Activated T-cell treated with anti-CD3 and anti-CD28 coated beads, Interleukin-2, amount 50 U/mL, for 48 hours (primary cell): ENCODE results near the gene PCGF3.
"Not testable (repeated sequence)": the region's sequence is repeated elsewhere in the genome, so short reads cannot be mapped to it uniquely, and the experiment has no call there.

Source experiments
- DNase-seq, 2 experiments: peaks; one replicate each; pipeline ENCODE4 v3.0.0-alpha.2; 2020

PCGF3 gene

DNA sequence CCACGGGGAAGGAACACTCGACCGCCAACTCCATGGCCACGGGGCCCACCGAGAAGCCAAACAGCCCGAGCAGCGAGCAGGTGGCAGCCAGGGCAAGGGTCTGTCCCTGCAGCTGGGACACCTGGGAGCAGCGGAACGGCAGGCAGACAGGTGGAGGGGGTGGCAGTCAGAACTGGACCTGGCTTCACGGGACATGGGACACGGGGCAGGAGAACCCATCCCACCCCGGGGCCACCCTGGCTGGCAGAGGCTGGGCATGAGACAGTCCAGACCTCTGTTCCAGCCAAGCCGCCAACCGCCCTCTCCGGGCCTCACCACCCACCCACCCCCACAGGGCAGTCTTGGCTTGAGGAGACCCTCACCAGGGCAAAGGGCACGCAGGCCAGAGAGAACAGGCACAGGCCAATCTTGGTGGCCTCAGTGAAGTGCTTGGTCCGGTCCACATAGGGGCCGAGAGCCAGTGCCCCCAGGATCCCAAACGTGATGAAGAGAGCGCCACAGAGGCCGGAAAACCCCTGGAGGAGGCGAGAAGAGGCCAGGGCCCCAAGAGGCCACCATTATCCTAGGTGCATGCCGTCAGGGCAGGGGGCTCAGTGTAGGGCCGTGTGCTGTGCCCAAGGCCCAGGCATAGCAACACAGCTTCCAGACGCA lies 22.3 kb upstream of the PCGF3 start:
- DNase-seq = peak in 1 of 2 experiments; percentile 18

DNA sequence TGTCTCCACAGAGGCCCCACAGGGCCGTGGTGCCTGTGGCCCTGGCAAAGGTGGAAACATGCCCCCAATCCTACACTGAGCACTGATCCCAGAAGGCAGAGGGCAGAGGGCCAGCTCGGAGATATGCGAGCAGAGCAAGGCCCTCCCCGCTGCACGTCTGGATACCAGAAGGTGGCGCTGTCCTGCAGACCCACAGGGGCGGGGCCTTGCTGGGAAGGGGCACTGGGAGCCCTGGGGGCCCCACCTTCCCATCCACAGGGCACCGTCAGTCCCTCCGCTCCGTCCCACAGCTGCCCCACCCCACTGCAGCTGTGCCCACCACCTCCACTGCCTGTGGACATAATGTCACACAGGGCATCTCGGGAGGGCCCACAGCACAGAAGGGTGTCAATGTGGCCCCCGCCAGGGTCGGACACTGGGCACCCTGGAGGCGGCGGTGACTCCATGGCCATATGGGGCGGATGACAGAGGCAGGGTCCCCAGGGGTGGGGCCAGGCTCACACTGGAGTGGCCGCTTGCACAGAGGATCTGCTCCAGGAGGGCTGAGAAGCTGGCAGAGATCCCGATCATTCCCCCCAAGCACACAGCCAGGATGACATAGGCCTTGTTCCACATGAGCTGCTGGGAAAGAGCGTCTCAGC lies 21.5 kb upstream of the PCGF3 start:
- DNase-seq = peak; percentile 52 to 65

DNA sequence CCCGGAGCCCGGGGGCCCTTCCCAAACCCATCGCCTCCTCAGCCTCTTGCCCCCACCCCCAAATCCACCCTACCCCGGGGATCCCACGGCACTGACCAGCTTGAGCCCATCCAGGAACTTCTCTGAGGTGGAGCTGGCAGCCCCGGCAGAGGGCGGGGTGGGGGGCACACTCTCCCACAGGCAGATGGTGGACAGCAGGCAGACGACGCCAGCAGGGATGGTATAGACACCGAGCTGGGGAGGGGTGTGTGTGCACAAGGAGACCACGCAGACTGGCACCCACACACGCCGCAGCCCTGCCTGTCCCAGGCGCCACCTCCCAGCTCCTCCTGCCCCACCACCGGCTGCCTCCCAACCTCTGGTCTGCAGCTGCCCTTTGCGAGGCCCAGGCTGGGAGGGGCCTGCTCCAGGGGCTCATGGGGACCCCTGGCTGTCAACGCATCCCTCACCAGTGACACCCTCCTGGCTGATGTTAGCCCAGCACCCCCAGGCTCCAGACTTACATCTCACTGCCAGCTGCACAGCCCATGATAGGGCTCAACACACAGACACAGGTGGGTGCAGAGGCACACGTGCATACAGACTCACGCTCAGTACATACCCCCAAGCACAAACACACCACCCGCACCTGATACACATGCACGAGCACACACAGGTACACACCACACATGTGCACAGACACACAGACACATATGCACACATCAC lies 20.9 kb upstream of the PCGF3 start:
- DNase-seq = no peak

DNA sequence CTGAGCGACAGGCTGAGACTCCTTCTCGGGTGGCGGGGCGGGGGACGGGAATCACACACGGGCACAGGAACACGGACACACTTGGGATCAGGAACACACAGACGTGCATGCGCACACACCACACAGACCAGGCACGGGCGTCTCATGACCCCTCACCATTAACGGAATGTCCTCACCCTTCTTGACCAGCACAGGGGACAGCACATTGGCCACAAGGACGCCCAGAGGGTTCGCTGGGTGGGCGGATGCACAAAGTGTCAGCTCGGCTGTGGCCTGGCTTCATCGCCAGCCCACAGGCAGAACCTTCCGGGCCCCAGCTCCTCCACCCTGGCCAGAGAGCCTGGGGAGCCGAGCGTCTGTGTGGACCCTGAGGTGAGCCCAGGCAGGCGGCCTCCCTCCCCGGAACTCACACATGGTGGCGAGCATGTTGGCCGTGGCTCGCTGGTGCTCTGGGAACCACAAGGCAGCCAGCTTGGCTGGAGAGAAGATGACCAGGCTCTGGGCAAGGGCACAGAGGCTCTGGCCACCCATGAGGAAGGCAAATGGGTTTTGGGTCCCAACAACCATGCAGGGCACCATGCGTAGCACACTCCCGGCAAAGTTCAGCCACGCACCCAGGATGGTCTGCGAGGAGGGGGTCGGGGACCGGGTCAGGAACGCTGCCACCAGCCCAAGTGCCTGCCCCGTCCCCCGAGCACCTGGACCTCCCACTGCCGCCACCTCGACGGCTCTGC lies 19.8 kb upstream of the PCGF3 start:
- no peak for DNase-seq

DNA sequence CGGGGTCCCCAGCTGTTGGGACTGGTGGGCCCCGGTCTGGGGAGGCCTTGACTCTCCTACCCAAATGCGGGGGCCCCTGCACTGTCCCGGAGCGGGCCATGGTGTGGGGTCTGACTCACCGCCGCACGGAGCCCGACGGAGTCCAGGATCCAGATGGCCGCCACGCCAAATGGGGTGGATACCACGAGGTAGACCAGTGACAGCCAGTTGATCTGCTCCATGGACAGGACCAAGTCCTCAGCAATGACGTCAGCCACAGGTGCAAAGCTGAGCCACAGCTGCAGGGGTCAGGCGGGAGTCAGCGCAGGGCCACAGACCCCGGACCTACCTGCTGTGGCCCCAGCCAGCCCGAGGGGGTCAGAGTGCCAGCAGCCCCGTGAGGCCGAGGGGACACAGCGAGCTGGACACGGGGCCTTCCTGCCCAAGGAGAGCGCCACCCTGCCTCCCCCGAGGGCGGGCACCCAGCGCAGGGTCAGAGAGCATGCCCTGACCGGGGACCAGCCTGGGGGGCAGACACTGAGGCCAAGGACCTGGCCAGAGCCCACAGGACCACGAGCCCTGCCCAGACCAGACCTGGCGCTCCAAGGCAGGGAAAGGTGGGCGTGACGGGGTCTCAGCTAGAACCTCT lies 19.1 kb upstream of the PCGF3 start:
- peak in 1 of 2 experiments; percentile 17 for DNase-seq

DNA sequence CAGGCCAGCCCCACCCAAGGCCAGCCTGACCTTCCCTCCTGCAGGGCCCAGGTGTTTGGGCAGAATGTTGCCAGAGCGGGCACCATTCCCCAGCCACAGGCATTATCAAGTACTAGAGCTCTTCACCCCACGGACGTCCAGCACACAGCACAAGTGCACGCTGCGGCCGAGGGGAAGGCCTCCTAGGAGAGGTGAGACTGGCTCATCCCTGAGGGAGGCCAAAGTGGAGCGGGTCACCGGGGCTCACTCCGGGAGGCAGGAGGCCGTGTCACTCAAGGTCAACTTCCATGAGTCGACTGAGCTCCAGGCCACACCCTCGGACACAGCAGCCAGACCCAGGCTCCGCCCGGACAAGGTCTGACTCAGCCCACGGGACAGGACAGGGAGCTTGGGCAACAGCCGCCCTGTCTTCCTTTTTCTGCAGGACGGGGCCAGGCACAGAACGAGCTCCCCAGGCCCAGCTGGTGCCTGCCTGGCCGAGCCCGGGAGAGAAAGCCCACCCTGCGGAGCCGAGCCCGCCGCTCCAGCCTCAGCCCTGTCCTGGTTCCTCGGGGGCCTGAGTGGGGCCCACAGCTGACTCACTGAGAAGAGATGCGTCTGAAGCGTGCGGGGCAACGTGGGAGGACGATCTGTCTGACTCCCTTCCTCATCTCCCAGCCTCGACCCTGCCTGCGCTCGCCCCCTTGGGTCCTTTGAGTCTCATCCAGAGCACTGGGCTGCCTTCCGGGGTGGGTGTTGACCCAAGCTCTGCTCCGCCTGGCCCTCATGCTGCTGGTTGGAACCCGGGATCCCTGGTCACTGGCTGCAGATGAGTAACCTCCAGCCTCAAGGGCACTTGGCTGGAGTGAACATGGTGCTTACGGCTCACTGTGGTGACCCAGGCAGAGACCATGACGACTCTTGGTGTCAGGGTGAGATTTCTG lies 18.3 kb upstream of the PCGF3 start:
- peak in 1 of 2 experiments; percentile 17 for DNase-seq

DNA sequence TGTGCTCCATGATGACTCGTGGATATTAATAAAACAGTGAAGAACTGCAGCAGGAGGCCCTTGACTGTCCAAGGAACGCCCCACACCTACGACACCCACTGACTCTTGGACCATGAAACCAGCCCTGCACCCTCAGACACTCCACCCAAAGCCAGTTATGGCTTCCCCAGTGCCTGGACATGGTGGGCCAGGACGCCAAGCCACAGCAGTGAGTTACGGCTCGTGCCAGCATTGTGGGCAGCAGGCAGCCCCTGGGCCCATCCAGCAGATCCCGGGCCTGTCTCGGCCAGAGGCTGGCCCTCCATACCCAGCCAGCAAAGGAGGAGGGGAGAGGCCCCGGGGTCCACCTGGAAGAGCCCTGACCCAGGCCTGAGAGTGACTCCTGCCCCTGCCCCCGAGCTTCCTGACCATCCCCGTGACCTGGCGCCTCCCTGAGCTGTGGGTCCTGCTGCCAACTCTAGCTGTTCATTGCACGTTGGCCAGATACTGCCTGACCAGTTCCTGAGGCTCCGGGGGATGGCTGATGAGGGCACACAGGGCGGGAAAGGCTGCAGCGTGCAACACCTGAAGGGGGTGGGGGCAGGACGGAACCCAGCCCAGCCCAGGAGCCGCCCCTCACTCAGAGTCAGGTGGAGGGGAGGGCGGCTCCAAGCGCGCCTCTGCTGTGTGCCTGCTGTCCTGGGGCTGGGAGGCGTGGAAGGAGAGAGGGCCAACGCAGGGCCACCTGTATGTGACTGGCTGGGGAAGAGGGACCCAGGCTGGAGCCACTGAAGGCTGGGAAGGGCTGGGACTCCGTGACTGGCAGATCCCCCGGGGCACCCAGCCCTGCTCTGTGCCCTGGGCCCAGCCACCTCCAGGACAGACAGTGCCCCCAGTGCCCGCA lies 17.4 kb upstream of the PCGF3 start:
- DNase-seq = no peak

DNA sequence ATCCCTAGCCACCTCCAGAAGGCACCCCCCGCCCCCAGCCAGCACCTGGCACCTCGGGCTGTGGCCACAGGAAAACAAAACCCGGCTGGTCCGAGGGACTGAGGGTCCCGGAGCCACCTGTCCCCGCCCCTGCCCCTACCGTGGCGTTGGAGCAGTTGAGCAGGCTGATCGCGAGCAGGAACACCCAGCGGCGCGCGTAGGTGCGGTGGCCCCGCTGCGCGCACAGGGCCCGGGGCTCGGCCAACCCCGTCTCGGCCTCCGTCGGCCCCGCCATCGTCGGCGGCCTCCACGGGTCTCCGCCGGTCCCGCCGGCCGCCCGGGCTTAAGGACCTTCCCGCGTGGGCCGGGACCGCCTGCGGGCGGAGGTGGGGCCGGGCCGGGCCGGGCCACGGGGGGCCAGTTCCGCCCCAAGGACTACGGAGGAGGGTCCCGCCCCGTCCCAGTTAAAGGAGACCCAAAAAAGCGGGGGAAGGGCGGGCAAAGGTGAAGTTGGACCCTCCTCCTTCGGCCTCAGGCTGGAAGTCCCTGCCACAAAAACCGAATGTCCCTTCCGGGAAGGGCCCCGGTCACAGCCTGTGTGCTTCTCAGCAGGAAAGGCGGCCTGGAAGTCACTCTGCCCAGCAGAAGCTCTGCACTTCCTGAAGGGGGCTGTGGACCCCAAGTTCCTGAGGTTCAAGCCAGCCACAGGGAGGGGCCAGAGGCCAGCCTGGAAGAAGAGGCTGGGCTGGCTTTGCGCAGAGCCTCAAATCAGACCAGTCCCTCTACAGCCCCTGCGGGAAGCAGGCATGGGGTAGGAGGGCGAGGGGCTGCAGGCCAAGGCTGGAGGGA lies 16.6 kb upstream of the PCGF3 start, which contains the start of gene SLC49A3:
Gene SLC49A3, minus strand, starts transcription at position 298 of the 828 bp plus-strand sequence. Its CDS starts 24 bp downstream, at position 274.
- peak in 1 of 2 experiments; percentile 19 for DNase-seq

DNA sequence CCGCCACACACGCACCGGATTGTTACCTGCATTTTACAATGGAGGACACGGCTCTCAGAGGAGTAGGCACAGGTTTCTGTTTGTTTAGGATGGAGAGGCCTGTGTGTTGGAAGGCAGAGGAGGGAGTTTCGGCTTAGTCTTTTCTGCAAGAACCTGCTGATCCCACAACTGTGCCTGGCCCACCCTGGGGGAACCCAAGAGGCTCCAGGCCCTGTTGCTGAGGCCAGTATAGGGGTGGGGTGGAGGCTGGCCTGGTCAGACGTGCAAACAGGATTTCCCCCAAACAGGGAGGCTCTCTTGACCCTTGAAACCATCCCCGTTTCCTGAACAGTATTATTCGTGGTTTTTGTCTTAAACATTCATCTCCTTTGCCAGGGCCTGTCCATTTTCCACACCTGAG lies 15.9 kb upstream of the PCGF3 start:
- DNase-seq = no peak

DNA sequence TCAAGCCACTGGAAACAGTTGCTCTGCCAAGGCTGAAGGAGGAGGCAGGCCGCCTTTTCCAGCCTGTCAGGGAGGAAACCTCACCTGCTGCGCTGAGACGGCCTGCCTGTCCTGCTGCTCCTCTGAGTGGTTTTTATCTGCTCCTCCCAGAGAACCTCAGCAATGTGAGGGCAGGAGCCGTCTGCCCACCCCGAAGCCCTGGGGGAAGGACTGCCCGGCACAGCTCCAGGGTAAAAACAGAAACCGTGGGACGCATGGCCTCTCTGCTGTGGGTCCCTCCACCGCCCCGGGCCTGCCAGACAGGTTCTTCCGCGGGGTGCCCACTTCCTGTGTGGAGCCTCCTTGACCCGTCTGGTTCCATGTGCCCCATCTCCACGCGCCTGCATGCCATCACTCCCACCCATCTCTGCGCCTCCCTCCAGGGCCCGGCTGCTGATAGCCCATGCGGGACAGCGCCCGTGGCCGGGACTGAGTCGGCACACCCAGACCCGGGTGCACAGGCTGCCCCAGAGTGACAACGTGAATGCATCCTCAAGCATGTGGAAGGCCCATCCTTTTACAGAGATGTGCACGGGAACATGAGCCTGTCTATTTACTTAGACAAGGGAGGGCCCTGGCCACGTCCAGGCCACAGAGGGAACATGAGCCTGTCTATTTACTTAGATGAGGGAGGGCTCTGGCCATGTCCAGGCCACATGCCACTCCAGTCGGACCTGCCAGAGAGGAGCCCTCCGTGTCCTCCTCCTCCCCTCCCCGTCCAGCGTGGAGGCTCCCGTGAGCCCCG lies 12.7 kb upstream of the PCGF3 start:
- DNase-seq = no peak

DNA sequence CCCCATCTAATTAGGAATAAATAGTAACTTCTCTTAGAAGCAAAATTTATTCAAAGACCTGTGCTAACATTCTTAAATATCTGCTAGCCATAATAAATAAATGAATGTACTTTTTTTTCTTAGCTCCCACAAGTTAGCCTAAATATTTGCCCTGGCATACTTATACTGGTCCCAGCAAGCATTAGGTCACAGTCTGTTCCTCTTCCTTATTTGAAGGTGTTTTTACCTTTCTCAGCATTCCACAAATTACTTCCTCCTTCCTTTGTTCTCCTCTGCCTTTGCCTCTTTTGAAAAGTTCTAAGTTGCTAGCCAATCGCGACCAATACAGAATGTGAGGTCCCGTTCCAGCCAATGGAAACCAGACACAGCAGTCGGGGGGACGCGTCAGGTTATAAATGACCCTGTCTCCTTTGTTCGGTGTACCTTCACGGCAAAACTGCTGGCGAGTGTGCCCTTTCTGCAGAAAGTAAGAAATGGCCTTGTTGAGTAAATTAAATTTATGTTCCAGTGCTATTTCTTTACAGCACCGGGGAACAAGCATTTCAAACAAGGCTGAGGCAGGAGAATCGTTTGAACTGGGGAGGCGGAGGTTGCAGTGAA lies 11.2 kb upstream of the PCGF3 start:
- not testable (repeated sequence) for DNase-seq

DNA sequence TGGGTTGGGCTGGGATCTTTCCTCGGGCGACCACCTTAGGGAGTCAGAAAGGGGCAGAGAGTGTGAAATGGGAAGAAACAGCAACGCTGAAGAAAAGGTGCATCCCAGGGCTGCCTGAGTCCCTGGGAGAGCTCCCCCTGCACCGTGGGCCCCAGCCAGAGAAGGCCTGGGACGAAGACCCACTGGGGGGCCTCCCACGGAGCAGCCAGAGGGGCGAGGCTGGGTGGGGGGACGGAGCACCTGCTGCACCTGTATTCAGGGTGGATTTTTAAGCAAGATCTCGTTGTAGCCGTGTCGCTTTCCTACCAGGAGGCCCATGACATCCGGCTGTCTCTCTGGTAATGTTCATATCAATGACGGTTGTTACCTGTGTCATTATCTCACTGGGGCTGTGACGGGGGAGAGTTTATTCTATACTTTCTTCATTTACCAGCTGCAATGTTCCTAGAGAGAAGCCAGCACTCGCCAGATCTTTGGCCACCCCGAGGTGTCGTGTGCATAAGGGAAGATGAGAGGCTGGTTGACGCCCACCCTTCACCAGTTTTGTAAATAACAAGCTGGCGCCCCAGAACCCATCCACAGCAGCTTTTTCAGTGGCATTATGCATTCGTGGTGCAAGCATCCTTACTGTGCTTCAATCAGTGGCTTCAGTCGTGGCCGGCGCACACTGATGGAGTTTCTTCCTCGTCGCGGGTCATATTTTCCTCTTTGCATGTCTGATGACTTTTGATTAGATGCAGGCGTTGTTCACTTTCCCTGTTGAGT lies 5.6 kb upstream of the PCGF3 start:
- no peak for DNase-seq

DNA sequence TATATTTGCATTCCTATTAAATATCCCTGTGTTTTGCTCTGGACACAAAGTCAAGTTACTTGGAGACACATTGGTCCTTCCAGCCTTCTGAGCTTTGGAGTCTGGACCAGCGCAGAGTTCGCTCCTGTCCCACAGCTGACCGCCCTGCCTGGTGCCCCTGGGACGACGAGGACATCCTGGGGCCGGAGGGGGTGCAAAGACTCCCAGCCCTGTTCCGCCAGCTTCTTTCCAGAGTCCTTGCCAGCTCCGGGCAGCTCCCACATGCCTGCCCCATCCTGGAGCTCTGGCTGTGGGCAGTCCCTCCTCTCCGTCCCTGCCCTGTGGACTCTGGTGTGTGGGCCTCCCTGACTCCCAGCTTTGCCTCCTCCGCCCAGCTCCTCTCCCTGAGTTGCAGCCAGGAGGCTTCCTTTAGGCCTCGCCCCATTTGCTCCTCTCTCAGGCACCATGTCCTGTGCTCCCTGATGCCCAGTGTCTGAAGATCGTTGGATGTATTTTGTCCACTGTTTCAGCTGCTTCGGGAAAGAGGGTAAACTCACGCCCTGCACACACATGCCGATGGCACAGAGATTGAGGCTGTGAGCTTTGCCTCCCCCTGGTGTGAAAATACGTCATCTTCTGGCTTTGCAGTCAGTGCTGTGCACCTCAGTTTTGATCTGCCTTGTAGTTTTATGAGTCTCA lies 4.9 kb upstream of the PCGF3 start:
- no peak for DNase-seq

DNA sequence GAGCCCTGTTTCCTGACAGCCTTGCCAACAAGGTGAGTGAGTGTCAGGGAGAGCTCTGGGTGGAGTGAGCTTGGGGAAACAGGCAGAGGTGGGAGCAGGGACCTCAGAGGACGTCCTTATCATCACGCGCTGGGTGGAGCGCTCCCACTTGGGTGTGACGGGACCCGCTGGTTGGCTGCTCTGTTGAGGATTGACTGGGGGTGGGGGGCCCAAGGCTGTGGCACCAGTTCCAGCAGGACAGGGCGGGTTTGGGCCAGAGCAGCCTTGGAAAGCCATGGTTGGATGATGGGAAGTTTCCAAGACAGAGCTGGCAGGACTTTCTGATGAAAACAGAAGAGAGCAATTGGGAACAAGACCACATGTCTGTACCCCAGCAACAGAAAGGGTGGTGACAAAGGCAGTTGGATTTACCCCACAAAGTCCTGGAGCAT lies 3.0 kb upstream of the PCGF3 start:
- no peak for DNase-seq

DNA sequence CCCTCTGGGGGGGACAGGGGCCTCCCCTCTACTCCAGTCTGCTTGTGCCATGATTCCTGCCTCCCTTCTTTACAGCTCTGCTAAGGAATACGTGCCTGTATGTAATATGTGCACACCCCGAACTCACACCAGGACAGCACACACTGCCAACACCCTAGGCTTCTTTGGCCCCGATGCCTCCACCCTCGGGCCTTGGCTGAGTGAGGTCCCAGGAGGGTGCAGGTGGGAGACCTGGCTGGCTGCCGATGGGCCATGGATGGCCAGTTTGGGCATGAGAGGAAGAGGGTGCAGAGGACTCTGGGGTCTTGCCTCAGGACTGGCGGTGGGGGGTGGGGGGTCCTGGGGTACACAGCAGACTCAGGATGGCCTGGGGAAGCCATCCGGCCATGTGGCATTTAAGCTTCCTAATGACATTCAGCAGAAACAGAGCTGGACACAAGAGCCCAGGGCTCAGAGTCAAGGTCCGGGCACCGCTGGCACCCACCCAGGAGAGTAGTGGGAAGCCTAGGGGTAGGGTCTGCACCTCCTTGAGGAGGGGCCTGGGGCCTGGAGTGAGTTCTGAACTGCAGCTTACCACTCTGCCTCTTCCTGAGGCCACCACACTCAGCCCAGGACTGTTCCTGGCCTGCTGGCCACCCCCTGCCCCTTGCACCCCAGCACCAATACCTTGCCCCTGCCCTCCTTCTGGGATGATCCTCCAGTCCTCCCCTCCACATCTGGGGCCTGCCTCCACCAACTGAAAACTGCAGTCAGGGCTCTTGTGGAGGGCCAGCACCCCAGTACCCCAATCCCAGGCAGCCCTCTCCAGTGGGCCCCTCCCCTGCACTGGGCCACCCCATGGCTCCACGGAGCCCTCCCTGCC lies 2.1 kb upstream of the PCGF3 start:
- no peak for DNase-seq
